ENCODE data around the gene PARD3B.

Gene PARD3B

GRCh38 chr2:205386109-205386508, 840.8 kb downstream of the PARD3B start:
- H3K27ac ChIP-seq (ENCODE audit: low read depth, low read length): no peak overlapping the region
- no peaks in the 10 kb centered on the region for H3K4me1 ChIP-seq (ENCODE audit: control insufficient read depth, low read length)
- H3K79me2 ChIP-seq (ENCODE audit: control insufficient read depth, low read length): no peaks in the 10 kb centered on the region
- H3K9me3 ChIP-seq (ENCODE audit: control insufficient read depth, insufficient read depth, low read length): no peaks in the 10 kb centered on the region
- H3K36me3 ChIP-seq (ENCODE audit: control insufficient read depth, low read length): no peaks in the 10 kb centered on the region
- TF ChIP-seq CTCF (IDR thresholded peaks at IDR 0.05; ENCODE audit: low read depth, low read length, poor library complexity, severe bottlenecking): no peak
- TF ChIP-seq EZH2phosphoT487 (IDR thresholded peaks at IDR 0.05; ENCODE audit: borderline replicate concordance, low read length): no peak
- H3K27me3 ChIP-seq (ENCODE audit: control insufficient read depth, low read length): no peaks in the 10 kb centered on the region
- H4K20me1 ChIP-seq (ENCODE audit: control insufficient read depth, insufficient read depth, low read depth, low read length): no peaks in the 10 kb centered on the region
- H3F3A ChIP-seq (ENCODE audit: control insufficient read depth, insufficient read depth): no peaks in the 10 kb centered on the region
- no peak overlapping the region for H3K4me2 ChIP-seq (ENCODE audit: low read length)
- no peak overlapping the region for H3K4me3 ChIP-seq (ENCODE audit: low read length)
- H3K9me2 ChIP-seq (replicated peaks; ENCODE audit: control insufficient read depth, low read length): no peaks in the 10 kb centered on the region

- no peaks in the 10 kb centered on the region for H3K4me1 ChIP-seq (ENCODE audit: control insufficient read depth, low read length)
- H3K79me2 ChIP-seq (ENCODE audit: control insufficient read depth, low read length): no peaks in the 10 kb centered on the region
- H3K4me2 ChIP-seq (ENCODE audit: low read length): no peak overlapping the region
- TF ChIP-seq CTCF (IDR thresholded peaks at IDR 0.05; ENCODE audit: low read depth, low read length, poor library complexity, severe bottlenecking): no peak
- TF ChIP-seq EZH2phosphoT487 (IDR thresholded peaks at IDR 0.05; ENCODE audit: borderline replicate concordance, low read length): no peak
- no peaks in the 10 kb centered on the region for H3K9me3 ChIP-seq (ENCODE audit: control insufficient read depth, insufficient read depth, low read length)
- H3K4me3 ChIP-seq (ENCODE audit: low read length): no peak overlapping the region
- no peaks in the 10 kb centered on the region for H3K9me2 ChIP-seq (replicated peaks; ENCODE audit: control insufficient read depth, low read length)
- H3K27ac ChIP-seq (ENCODE audit: low read depth, low read length): no peak overlapping the region
- H3K27me3 ChIP-seq (ENCODE audit: control insufficient read depth, low read length): no peaks in the 10 kb centered on the region
- no peaks in the 10 kb centered on the region for H3F3A ChIP-seq (ENCODE audit: control insufficient read depth, insufficient read depth)
- no peaks in the 10 kb centered on the region for H3K36me3 ChIP-seq (ENCODE audit: control insufficient read depth, low read length)
- no peaks in the 10 kb centered on the region for H4K20me1 ChIP-seq (ENCODE audit: control insufficient read depth, insufficient read depth, low read depth, low read length)
Observed at GRCh38 chr2:205387350-205388055, 842.2 kb downstream of the PARD3B start.

GRCh38 chr2:205390866-205391265, 845.6 kb downstream of the PARD3B start:
- Histone ChIP-seq H3K9me2 (replicated peaks; ENCODE audit: control insufficient read depth, low read length) (no peaks in the 10 kb centered on the region), H3K27me3 (ENCODE audit: control insufficient read depth, low read length) (no peaks in the 10 kb centered on the region), H3K4me2 (ENCODE audit: low read length) (no peak overlapping the region), H3K79me2 (ENCODE audit: control insufficient read depth, low read length) (no peaks in the 10 kb centered on the region), H3K4me3 (ENCODE audit: low read length) (no peak overlapping the region), H3K9me3 (ENCODE audit: control insufficient read depth, insufficient read depth, low read length) (no peaks in the 10 kb centered on the region), H3K4me1 (ENCODE audit: control insufficient read depth, low read length) (no peaks in the 10 kb centered on the region), H3F3A (ENCODE audit: control insufficient read depth, insufficient read depth) (no peaks in the 10 kb centered on the region), H3K36me3 (ENCODE audit: control insufficient read depth, low read length) (no peaks in the 10 kb centered on the region), H3K27ac (ENCODE audit: low read depth, low read length) (no peak overlapping the region), H4K20me1 (ENCODE audit: control insufficient read depth, insufficient read depth, low read depth, low read length) (no peaks in the 10 kb centered on the region)
- TF ChIP-seq CTCF (IDR thresholded peaks at IDR 0.05; ENCODE audit: low read depth, low read length, poor library complexity, severe bottlenecking): no peak
- no peak for TF ChIP-seq EZH2phosphoT487 (IDR thresholded peaks at IDR 0.05; ENCODE audit: borderline replicate concordance, low read length)
